ENCODE measurements around the gene ERG.

The ERG gene

GRCh38 chr21:38433471-38433870 is 64.8 kb downstream of the ERG start:
- DNase-seq (ENCODE audit: low read depth), result no peak

- DNase-seq (ENCODE audit: low read depth), result no peak
Observed at GRCh38 chr21:38430401-38430984, 67.8 kb downstream of the ERG start.

- DNase-seq (ENCODE audit: low read depth), result no peak
Observed at GRCh38 chr21:38429011-38429410, 69.3 kb downstream of the ERG start.

- no peak for DNase-seq (ENCODE audit: low read depth)
Observed at GRCh38 chr21:38428211-38428610, 70.1 kb downstream of the ERG start.

GRCh38 chr21:38424305-38425019 is 73.8 kb downstream of the ERG start:
- DNase-seq (ENCODE audit: low read depth), result no peak

GRCh38 chr21:38422082-38422481 is 76.2 kb downstream of the ERG start:
- no peak for DNase-seq (ENCODE audit: low read depth)

- DNase-seq (ENCODE audit: low read depth), result no peak
Observed at GRCh38 chr21:38420140-38420539, 78.1 kb downstream of the ERG start.

GRCh38 chr21:38417726-38418125 is 80.6 kb downstream of the ERG start:
- no peak for DNase-seq (ENCODE audit: low read depth)

- no peak for DNase-seq (ENCODE audit: low read depth)
Observed at GRCh38 chr21:38416791-38417190, 81.5 kb downstream of the ERG start.

- DNase-seq (ENCODE audit: low read depth), result no peak
Observed at GRCh38 chr21:38413958-38414548, 84.2 kb downstream of the ERG start.

GRCh38 chr21:38410466-38410865 is 87.8 kb downstream of the ERG start:
- DNase-seq (ENCODE audit: low read depth), result no peak

GRCh38 chr21:38409907-38410306 is 88.4 kb downstream of the ERG start:
- no peak for DNase-seq (ENCODE audit: low read depth)

GRCh38 chr21:38404177-38404576 is 94.1 kb downstream of the ERG start:
- no peak for DNase-seq (ENCODE audit: low read depth)

GRCh38 chr21:38402795-38403194 is 95.5 kb downstream of the ERG start:
- no peak for DNase-seq (ENCODE audit: low read depth)

- DNase-seq (ENCODE audit: low read depth), result no peak
Observed at GRCh38 chr21:38402291-38402690, 96.0 kb downstream of the ERG start.

- DNase-seq (ENCODE audit: low read depth), result no peak
Observed at GRCh38 chr21:38401191-38401926, 96.9 kb downstream of the ERG start.

GRCh38 chr21:38400195-38400919 is 97.9 kb downstream of the ERG start:
- DNase-seq (ENCODE audit: low read depth), result no peak

- no peak for DNase-seq (ENCODE audit: low read depth)
Observed at GRCh38 chr21:38399103-38399502, 99.2 kb downstream of the ERG start.

- no peak for DNase-seq (ENCODE audit: low read depth)
Observed at GRCh38 chr21:38396325-38396724, 102.0 kb downstream of the ERG start.

- DNase-seq (ENCODE audit: low read depth), result no peak
Observed at GRCh38 chr21:38395581-38395980, 102.7 kb downstream of the ERG start.

GRCh38 chr21:38392661-38393060 is 105.6 kb downstream of the ERG start:
- peak; percentile 6 for DNase-seq (ENCODE audit: low read depth)

GRCh38 chr21:38389896-38390295 is 108.4 kb downstream of the ERG start:
- DNase-seq (ENCODE audit: low read depth), result no peak
